ENCODE data around the gene TIRAP. TPM values are rescaled to one million over a fixed set of nuclear protein-coding genes. Genes with fewer than 3 reads are reported as not detected.

The TIRAP gene
- total RNA-seq, 1 donor from 2014 or later: 10.6 TPM

GRCh38 chr11:126297004-126297403, 14.1 kb downstream of the TIRAP start:
- DNase-seq (ENCODE audit: extremely low spot score, unreplicated experiment): no peak
- H3K4me1 Mint-ChIP-seq (ENCODE audit: unreplicated experiment): no peaks in the 10 kb centered on the region
- no peaks in the 10 kb centered on the region for H3K9me3 Mint-ChIP-seq (ENCODE audit: unreplicated experiment)
- H3K4me3 Mint-ChIP-seq (ENCODE audit: unreplicated experiment): no peak overlapping the region
- H3K27me3 Mint-ChIP-seq (ENCODE audit: unreplicated experiment): no peaks in the 10 kb centered on the region
- H3K36me3 Mint-ChIP-seq (ENCODE audit: unreplicated experiment): peaks cover 21% of the 10 kb centered on the region
- TF ChIP-seq, protein P1, sequence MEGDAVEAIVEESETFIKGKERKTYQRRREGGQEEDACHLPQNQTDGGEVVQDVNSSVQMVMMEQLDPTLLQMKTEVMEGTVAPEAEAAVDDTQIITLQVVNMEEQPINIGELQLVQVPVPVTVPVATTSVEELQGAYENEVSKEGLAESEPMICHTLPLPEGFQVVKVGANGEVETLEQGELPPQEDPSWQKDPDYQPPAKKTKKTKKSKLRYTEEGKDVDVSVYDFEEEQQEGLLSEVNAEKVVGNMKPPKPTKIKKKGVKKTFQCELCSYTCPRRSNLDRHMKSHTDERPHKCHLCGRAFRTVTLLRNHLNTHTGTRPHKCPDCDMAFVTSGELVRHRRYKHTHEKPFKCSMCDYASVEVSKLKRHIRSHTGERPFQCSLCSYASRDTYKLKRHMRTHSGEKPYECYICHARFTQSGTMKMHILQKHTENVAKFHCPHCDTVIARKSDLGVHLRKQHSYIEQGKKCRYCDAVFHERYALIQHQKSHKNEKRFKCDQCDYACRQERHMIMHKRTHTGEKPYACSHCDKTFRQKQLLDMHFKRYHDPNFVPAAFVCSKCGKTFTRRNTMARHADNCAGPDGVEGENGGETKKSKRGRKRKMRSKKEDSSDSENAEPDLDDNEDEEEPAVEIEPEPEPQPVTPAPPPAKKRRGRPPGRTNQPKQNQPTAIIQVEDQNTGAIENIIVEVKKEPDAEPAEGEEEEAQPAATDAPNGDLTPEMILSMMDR (IDR thresholded peaks at IDR 0.05): no peak
- no peak overlapping the region for H3K27ac Mint-ChIP-seq (ENCODE audit: unreplicated experiment)

DNA sequence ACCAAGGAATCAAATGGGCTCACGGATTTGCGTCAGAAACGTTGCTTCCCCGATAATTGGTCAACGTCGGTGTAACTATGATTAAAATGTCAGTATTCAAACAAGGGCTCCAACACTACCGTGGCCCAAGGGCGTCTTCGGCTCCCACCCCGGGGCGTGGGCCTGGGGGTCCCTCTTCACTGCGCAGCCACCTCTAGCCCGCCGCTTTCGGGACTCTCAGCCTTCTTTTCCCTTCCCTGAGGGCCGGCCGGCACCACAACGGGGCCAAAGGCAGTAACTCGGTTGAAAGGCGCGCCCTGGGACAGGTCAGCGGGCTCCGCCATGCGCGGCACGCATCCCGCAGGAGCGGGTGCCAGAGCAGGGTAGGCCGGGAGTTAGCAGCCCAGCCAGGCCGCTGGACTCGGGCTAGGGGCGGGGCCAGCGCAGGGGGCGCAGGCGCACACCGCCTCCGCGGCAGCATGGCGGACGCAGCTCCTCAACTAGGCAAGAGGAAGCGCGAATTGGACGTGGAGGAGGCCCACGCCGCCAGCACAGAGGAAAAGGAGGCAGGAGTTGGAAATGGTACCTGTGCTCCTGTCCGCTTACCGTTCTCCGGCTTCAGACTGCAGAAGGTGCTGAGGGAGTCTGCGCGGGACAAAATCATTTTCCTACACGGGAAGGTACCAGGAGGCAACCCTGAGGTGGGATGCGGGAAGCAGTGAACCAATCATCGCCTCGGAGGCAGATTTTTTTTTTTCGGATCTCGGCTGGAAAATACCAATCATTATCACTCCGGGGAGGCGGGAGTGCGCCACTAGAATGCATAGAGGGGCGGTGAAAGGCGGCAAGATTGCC, 20.9 kb downstream of the TIRAP start, which contains the start of gene DCPS:
TSS of gene DCPS (plus strand) at position 438 of the 834 bp plus-strand sequence. CDS start at position 459, 21 bp downstream.
- H3K4me3 Mint-ChIP-seq (ENCODE audit: unreplicated experiment): peak within 1 kb of the TSS; percentile 94
- H3K9me3 Mint-ChIP-seq (ENCODE audit: unreplicated experiment): no peaks in the 10 kb centered on the region
- TF ChIP-seq, protein P1 (IDR thresholded peaks at IDR 0.05): no peak
- peaks cover 35% of the 10 kb centered on the region for H3K4me1 Mint-ChIP-seq (ENCODE audit: unreplicated experiment)
- H3K36me3 Mint-ChIP-seq (ENCODE audit: unreplicated experiment): peaks cover 4% of the 10 kb centered on the region
- DNase-seq (ENCODE audit: extremely low spot score, unreplicated experiment): peak; percentile 98
- peak within 1 kb of the TSS; percentile 95 for H3K27ac Mint-ChIP-seq (ENCODE audit: unreplicated experiment)
- no peaks in the 10 kb centered on the region for H3K27me3 Mint-ChIP-seq (ENCODE audit: unreplicated experiment)

DNA sequence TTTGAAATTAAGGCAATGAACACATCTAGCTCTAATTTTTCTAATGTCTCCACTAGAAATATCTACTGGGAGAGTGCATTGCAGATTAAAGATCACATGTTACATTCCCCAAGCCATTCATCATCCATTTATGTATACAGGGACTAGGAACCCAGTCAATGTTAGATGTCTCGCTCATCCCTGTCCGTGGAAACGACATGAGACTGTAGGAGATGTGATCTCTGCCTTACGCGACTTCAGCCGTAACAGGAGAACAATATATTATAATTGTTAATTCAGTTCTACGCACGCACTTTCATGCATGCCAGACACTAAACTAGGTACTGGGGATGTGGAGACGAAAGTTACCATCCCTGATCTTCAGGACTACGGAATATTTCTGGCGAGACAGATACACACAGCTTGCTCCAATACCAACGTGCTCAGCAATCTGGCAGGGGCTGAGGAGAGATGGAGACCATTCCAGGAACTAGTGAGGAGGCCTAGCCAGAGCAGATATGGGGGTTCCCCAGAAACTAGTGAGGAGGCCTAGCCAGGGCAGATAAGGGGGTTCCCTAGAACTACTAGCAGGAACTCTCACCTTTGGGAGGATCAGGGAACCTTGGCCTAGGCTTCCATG, 21.7 kb downstream of the TIRAP start:
- H3K36me3 Mint-ChIP-seq (ENCODE audit: unreplicated experiment): no peaks in the 10 kb centered on the region
- peak overlapping the region; percentile 94 for H3K4me3 Mint-ChIP-seq (ENCODE audit: unreplicated experiment)
- H3K9me3 Mint-ChIP-seq (ENCODE audit: unreplicated experiment): no peaks in the 10 kb centered on the region
- no peak for DNase-seq (ENCODE audit: extremely low spot score, unreplicated experiment)
- no peaks in the 10 kb centered on the region for H3K27me3 Mint-ChIP-seq (ENCODE audit: unreplicated experiment)
- TF ChIP-seq, protein P1 (IDR thresholded peaks at IDR 0.05): no peak
- peaks cover 39% of the 10 kb centered on the region for H3K4me1 Mint-ChIP-seq (ENCODE audit: unreplicated experiment)
- H3K27ac Mint-ChIP-seq (ENCODE audit: unreplicated experiment): peak overlapping the region; percentile 95

- Mint-ChIP-seq H3K9me3 (ENCODE audit: unreplicated experiment) (no peaks in the 10 kb centered on the region), H3K36me3 (ENCODE audit: unreplicated experiment) (no peaks in the 10 kb centered on the region), H3K4me1 (ENCODE audit: unreplicated experiment) (peaks cover 50% of the 10 kb centered on the region), H3K27ac (ENCODE audit: unreplicated experiment) (no peak overlapping the region), H3K27me3 (ENCODE audit: unreplicated experiment) (no peaks in the 10 kb centered on the region), H3K4me3 (ENCODE audit: unreplicated experiment) (no peak overlapping the region)
- DNase-seq (ENCODE audit: extremely low spot score, unreplicated experiment): no peak
- TF ChIP-seq, protein P1 (IDR thresholded peaks at IDR 0.05): no peak
Observed at GRCh38 chr11:126305699-126306098, 22.8 kb downstream of the TIRAP start.

GRCh38 chr11:126307706-126308105, 24.8 kb downstream of the TIRAP start:
- Mint-ChIP-seq H3K4me3 (ENCODE audit: unreplicated experiment) (no peak overlapping the region), H3K27ac (ENCODE audit: unreplicated experiment) (peak overlapping the region; percentile 65)

More at GRCh38 chr11:126307706-126308105, 24.8 kb downstream of the TIRAP start:
- TF ChIP-seq, protein P1 (IDR thresholded peaks at IDR 0.05): peak; percentile 73
- H3K9me3 Mint-ChIP-seq (ENCODE audit: unreplicated experiment): no peaks in the 10 kb centered on the region
- no peaks in the 10 kb centered on the region for H3K27me3 Mint-ChIP-seq (ENCODE audit: unreplicated experiment)
- DNase-seq (ENCODE audit: extremely low spot score, unreplicated experiment): no peak
- no peaks in the 10 kb centered on the region for H3K36me3 Mint-ChIP-seq (ENCODE audit: unreplicated experiment)
- H3K4me1 Mint-ChIP-seq (ENCODE audit: unreplicated experiment): peaks cover 55% of the 10 kb centered on the region

Data from osteocyte (in vitro differentiated cells).